GM21717 (cell line): Measurements from ENCODE around the gene SNRNP70.
"Not testable (repeated sequence)": the region's sequence is repeated elsewhere in the genome, so short reads cannot be mapped to it uniquely, and the experiment has no call there.

Source experiments
- ATAC-seq: cut with Tn5 transposase; IDR thresholded peaks from one replicate; pipeline ENCODE4 v1.9.1; 2021; ENCODE audit warnings: mild to moderate bottlenecking, moderate library complexity; ENCODE audit not compliant: unreplicated experiment

Gene SNRNP70

DNA sequence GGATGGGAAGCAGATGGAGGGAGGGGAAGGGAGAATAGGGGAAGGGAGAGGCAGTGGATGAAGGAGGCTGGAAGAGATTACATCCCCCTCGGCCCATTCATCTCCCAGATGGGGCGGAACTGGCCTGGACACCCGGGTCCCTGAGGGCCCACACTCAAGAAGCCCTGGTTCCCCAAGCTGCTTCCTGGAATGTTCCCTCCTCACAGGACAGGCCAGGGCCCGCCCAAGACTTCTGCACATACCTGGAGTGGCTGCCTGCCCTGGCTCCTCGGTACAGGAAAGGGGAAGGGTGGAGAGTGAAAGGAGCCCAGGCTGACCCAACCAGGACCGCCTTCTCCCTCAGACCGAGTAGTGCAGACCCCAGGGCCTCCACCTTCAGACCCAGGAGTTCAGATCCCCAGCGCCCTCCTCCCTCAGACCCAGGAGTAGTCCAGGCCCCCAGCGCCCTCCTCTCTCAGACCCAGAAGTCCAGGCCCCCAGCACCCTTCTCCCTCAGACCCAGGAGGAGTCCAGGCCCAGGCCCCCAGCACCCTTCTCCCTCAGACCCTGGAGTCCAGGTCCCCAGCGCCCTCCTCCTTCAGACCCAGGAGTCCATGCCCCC is 21.1 kb upstream of the SNRNP70 start:
- ATAC-seq, result no peak

DNA sequence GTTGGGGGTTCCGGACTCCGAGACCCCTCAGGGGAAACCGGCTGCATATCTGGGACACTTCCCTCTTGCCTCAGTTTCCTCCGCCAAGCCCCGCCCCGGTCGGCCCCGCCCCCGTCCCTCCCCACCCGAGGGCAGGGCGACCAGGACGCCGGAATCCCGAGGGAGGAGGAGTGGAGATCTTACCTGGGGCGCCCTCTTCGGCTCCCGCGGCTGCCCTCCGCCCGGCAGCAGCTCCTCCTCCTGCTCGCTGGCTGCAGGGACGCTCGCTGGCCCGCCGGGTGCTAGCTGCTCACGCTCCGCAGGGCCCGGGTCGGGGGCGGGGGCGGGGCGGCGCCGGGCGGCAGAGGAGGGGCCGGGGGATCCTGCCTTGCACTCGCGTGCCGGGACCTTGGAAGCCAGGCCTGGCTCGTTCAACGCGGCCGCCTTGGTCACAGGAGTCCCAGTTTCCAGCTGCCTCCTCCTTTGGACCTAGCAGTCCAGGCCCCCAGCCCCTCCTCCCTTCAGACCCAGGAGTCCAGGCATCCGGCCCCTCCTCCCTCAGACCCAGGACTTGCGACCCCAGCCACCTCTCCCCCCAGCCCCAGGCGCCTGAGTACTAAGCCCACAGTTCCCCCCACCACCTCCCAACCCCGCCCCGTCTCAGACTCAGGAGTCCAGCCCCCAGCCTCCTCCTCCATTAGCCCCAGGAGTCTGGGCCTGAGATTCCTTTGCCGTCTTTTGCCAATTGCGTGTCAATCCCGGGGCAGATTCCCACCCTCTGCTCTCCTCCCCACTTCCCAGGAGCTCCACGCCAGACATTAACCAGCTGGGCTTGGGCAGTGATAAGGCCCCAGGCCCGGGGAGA is 20.3 kb upstream of the SNRNP70 start, which contains the start of gene NTF4:
Gene NTF4 (minus strand): TSS at position 51 of the 844 bp plus-strand sequence. CDS start 2,821 bp downstream, outside the sequence.
- ATAC-seq, result no peak

DNA sequence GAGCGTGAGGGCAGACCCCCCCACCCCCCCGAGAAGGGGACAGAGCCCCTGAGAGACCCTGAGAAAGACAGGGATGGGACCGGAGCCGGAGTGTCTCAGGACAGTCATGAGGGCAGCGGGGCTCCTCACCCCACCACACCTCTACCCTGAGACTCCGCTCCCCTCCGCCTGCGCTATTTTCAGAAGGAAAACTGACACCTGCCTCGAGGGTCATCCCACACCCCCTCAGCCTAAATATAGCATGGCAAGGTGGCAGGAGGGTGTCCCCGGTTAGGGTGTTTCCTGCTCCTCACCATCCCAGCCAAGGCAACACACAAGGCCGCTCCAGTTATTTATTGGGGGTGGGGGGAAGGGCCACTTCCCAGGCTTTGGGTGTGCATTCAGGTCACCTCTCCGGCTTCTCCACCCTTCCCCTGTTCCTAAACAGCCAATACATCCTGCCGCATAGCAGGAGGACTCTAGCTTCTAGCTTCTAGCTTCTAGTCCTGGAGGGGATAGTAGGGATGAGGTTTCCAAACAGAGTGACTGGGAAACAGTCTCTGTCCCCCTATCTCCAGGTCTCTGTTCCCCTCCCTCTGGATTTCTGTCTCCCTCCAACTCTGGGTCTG is 19.2 kb upstream of the SNRNP70 start:
- ATAC-seq, result no peak

DNA sequence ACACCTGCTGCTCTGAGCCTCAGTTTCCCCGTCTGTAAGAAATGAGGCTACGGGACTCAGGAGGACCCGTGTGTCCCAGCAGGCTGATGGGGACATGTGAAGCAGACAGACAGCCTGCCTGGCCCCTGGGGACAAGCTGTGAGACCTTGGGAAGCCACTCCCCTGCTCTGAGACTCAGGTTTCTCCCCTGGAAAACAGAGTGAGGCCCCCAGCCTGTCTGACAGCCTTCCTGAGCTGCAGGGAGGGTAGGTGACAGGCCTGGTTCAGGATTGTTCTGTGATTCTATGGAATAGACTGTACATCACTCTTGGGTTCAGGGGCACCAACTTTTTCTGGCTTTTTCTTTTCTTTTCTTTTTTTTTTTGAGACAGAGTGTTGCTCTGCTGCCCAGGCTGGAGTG is 17.7 kb upstream of the SNRNP70 start:
- ATAC-seq, result no peak

DNA sequence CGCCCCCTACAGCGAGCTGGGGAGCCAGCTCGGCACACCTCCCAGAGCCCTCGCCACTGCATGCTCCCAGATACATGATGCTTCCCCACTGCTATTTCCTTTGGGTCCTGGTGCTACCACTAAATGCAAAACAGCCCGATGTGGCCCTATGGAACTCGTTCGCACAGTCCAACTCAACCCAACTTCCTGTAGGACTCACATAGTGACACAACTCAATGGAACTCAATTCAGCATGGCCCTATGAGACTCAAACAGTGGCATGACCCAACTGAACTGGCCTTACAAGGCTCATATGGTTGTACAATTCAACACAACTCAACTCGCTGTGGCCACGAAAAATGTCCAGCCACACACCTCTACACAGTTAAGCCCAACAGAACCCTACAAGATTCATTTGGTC is 16.2 kb upstream of the SNRNP70 start:
- ATAC-seq, result no peak

GRCh38 chr19:49070416-49070815 is 14.8 kb upstream of the SNRNP70 start:
- no peak for ATAC-seq

GRCh38 chr19:49071860-49072547 is 13.2 kb upstream of the SNRNP70 start:
- ATAC-seq, result no peak

GRCh38 chr19:49073514-49074378 is 11.5 kb upstream of the SNRNP70 start:
- no peak for ATAC-seq

- not testable (repeated sequence) for ATAC-seq
These were observed 10.4 kb upstream of the SNRNP70 start for GRCh38 chr19:49074869-49075268.

GRCh38 chr19:49080392-49080791 is 4.9 kb upstream of the SNRNP70 start:
- no peak for ATAC-seq

DNA sequence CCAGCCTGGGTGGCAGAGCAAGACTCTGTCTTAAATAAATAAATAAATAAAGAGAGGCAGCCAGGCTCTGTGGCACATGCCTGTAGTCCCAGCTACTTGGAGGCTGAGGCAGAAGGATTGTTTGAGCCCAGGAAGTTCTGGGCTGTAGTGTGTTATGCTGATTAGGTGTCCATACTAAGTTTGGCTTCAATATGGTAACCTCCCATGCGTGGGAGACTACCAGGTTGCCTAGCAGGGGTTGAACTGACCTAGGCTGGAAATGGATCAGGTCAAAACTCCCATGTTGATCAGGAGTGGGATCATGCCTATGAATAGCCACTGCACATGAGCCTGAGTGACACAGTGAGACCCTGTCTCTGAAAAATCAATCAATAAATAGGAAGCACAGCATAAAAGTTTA is 4.0 kb upstream of the SNRNP70 start:
- no peak for ATAC-seq

- ATAC-seq, result no peak
These were observed 838 bp upstream of the SNRNP70 start for GRCh38 chr19:49084206-49085019.

DNA sequence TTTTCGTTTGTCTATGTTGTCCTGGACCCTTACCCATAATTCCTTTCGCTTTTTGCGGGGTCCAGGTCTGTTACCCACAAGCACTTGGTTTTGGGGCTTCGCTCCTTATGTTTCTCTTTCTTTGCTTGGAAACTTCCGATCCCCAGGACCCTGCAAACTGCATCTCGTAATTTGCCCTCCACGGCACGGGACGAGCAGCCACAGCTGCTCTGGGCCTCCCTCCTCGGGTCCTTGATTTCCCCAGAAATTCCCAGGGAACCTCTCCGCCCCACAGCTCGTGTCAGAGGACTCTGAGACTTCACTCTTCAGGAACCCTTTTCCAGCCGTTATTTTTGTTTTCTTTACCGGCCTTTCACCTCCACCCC is 599 bp downstream of the SNRNP70 start:
- peak; percentile 4 for ATAC-seq

- ATAC-seq, result no peak
These were observed 1.0 kb downstream of the SNRNP70 start for GRCh38 chr19:49086296-49086695.

- no peak for ATAC-seq
These were observed 6.3 kb downstream of the SNRNP70 start for GRCh38 chr19:49091391-49092038.

DNA sequence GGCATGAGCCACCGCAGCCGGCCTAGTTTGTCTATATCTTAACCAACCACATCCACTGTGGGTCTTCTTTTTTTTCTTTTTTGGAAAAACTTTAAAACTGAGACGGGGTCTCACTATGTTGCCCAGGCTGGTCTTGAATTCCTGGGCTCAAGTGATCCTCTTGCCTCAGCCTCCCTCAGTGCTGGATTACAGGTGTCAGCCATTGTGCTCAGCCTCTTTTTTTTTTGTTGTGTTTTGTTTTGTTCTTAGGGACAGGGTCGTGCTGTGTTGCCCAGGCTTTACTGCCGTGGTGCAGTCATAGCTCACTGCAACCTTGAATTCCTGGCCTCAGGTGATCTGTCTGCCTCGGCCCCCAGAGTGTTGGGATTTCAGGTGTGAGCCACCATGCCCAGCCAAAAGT is 7.4 kb downstream of the SNRNP70 start:
- ATAC-seq, result no peak

GRCh38 chr19:49094505-49095482 is 9.5 kb downstream of the SNRNP70 start:
- no peak for ATAC-seq
